HG03460 (cell line): ENCODE measurements around the gene OR56A5.
"Not testable (repeated sequence)": the region's sequence is repeated elsewhere in the genome, so short reads cannot be mapped to it uniquely, and the experiment has no call there.

Experiments
- ATAC-seq: cut with Tn5 transposase; IDR thresholded peaks from one replicate; pipeline ENCODE4 v1.9.1; 2021; ENCODE audit not compliant: unreplicated experiment

Gene OR56A5, protein sequence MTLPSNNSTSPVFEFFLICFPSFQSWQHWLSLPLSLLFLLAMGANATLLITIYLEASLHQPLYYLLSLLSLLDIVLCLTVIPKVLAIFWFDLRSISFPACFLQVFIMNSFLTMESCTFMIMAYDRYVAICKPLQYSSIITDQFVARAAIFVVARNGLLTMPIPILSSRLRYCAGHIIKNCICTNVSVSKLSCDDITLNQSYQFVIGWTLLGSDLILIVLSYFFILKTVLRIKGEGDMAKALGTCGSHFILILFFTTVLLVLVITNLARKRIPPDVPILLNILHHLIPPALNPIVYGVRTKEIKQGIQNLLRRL

DNA sequence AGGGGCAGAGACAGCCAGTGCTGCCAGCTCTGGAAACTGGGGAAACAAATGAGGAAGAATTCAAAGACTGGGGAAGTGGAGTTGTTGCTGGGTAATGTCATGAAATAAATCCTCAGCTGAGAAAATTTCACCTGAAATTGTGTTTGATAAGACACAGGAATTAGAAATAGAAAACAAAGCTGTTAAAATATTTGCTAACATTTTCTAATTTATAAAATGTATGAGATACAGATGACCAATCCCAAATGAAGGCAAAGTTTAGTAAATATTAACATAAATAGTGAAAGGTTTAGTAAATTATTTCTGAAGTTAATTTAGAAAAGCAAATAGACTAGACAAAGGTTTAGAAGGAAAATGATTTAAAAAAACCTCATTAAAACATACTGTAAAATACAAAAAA is at the start of gene OR56A5:
OR56A5 (minus strand) TSS at position 101 of the 400 bp plus-strand sequence; CDS start at position 101, 0 bp downstream.
- ATAC-seq: no peak

DNA sequence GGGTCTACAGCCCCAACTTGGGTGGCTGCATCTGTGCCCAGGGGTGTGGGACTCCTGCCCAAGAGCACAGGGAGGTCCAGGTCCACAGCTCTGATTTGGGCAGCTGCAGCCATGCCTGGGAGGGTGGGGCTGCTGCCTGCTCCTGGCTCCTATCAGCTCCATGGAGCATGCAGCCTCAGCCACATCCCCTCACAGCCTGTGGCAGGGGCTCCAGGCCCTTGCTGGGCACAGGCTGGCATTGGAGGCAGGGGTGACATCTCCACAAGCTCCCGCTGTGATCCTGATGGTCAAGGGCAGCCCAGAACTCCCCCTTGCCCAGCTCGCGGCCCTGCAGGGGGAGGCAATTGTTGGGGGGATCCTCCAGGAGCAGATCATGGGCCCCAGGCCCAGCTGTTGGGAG is 44.7 kb upstream of the OR56A5 start:
- no peak for ATAC-seq

DNA sequence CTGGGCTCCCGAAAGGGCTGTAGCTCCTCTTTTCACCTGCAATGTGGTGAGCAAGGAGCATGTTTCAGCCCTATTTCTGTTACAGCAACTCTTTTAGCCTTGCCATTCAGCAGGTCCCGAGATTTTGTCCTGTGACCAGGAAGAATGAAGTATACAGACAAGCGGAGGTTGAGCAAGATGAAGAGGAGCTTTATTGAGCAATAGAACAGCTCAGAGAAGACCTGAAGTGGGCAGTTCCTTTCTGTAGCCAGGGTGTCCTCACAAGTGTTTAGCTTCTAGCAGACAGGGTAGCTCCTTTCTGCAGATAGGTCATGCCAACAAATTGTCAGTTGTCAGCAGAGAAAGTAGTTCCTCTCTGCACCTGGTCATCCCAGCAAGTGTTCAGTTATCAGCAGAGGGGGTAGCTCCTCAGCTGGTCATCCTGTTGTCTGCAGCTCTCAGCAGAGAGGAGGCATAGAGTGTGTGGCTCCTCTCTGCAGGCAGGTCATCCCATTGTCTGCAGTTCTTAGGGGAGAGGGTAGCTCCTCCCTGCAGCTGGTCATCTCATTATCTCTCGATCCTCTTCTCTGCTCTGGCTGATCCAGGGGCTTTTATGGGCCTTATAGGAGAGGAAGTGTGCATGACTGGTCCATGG is 43.9 kb upstream of the OR56A5 start:
- no peak for ATAC-seq

DNA sequence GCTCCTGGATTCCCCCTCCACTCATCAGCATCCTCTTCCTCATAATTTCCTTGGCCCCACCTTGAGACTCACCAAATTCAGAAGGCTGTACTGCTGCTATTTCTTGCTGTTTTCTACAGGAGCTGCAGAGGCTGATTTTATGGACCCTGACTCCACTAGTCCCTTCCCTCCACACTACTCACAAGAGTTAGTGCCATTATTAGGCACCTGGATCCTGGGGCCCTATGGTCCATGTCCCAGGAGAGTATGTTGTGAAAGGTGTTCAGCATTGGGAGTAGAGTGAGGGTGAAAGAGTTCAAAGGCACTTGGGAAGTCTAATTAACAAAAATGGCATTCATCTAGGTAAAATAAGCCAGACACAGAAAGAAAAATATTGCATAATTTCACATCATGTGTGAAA is 38.6 kb upstream of the OR56A5 start, which contains the start of gene OR56A4:
OR56A4 (minus strand) TSS at position 101 of the 400 bp plus-strand sequence. CDS start 3,954 bp downstream, outside the sequence.
- no peak for ATAC-seq

DNA sequence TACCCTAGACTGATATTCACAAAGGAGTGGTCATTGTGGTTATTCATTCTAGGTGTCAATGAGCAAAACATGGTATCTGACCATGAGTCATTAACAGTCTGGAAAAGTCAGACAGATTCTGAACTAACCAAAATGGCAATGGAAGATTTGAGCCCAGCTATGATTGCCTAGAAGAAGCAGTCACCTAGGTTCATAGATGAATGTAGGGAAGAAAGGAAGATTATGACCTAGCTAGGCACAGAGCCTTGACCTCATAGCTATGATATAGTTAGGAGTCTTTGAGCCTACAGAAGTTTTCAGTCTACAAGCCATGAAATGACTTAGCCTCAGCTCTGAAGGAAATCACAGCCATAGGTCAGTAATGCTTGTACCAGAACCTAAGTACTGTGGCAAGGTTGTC is 38.1 kb upstream of the OR56A5 start:
- no peak for ATAC-seq

DNA sequence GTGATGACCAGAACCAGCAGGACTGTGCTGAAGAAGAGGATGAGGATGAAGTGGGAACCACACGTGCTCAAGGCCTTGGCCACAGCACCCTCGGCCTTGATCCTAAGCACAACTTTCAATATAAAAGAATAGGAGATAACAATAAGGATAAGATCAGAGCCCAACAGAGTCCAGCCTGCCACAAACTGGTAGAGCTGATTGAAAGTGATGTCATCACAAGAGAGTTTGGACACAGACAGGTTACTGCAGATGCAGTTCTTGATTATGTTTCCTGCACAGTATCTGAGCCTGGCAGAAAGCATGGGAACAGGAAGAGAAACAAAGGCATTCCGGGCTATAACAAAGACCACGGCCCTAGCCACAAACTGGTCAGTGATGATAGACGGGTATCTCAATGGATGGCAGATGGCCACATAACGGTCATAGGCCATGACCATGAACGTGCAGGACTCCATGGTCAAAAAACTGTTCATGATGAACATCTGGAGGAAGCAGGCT is 34.0 kb upstream of the OR56A5 start:
- no peak for ATAC-seq

DNA sequence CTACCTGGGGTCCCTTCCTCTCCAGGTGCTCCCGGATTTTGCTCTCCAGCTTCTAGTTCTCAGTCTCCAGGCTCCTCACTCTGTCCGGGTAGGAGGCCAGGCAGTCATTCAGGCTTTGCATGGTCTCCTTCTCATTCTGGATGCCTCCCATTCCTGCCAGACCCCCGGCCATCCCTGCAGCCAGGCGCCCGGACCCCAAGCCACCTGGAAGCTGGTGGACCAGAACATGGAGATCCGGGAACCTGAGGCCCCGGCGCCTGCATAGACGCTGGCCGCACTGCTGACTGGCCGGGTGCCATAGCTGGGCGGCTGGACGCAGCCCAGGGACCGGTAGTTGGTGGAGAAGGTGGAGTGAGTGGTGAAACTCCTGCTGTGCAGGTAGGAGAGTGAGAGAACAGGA is 26.5 kb upstream of the OR56A5 start:
- no peak for ATAC-seq

DNA sequence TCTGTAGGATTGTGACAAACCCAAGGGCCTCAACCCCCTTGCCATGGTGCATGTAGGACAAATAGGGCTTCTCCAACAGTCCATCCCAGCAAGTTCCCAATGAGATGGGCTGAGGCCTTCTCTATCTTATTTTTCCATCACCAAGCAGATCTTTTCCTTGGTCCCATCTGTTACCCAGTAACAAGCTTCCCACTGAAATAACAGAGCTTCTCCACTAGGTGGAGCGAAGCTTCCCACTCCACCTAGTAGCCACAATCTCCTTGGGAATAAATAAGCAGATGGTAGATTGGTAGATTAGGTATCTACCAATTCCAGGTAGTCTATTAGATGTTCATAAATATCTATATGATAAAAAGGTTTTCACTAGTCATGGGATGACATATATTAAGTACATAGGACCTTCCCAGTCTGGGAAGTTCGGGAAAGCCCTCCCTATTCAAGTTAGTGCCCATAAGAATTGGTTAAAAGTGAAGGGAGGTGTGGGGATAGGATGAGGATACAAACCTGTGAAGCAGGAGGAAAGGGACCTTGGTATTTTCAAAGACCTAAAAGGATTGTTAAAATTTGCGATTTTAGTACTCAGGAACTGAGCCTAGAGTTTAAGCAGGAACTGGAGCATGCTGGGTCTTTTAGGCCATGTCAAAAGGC is 24.4 kb upstream of the OR56A5 start:
- ATAC-seq: no peak

DNA sequence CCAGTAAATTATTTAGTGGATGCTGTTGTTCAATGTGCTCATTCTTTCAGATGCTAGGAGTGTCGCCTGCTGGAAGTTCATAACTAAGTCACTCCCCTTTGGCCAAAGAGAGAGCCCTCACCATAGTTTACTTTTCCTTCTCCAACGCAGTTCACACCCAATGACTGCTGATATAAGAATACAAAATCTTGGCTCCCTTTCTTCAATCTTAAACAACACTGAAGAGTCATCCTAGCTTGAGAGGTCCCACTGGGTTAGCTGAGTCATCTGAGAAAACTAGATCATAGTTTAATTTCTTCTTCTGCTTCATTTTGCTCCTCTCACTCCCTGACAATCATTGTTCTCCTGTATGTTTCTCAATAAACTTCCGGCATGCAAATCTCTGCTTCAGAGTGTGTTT is 23.9 kb upstream of the OR56A5 start:
- ATAC-seq: no peak

DNA sequence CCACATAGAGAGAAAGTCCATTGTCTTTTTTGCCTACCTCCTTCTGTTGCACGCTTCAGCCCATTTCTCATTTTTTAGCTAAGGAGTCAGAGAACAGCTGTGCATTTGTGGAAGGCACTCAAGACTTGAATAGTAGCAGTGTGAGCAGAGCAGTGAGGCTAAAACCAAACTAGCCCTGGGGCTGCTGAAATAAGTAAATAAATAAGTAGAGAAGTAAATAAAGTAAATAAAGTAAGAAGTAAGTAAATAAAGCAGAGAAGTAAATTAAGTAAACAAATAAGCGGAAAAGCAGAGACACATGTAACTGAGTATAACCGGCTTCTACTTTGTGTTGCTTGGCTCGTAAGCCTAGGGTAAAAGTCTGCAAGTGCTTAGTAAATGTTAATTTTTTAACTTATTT is 20.9 kb upstream of the OR56A5 start:
- no peak for ATAC-seq

DNA sequence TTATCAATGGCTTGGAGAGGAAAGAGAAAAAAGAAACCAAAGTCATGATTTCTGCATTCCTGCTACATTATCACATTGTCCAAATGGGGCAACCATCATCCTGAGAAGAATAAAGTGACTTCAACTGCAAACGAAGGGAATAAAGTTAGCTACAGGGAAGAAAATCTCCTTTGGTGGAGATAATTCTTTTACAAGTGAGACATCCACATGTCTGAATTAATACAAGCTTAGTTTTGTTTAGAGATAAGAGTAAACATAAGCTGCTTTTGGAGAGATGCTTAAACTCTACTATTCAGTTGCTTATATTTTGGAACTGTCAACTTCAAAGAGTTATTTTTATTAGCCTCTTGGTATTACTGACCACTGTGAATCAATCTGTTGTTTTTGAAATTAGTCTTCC is 18.6 kb upstream of the OR56A5 start, which contains the start of gene OR52L1:
OR52L1 (minus strand) TSS at position 101 of the 400 bp plus-strand sequence; CDS start at position 46, 55 bp downstream.
- ATAC-seq: no peak

DNA sequence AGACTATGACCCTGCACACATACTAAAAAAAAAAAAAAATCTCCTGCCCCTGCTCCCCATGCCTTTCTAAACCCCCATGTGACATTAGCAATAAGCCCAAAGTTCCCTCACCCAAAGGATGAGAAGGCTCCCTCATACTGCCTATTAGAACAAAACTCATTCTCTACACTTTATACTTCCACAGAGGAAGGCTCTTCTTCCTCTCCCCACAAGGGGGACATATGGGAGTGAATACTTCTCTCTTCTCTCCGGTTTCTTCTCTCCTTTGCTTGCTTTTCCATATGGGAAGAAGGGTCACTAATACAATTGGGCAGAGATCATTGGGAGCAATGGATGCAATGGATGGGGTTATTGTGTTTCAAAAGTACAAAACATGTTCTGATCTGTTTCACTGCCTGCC is 15.1 kb upstream of the OR56A5 start:
- no peak for ATAC-seq

DNA sequence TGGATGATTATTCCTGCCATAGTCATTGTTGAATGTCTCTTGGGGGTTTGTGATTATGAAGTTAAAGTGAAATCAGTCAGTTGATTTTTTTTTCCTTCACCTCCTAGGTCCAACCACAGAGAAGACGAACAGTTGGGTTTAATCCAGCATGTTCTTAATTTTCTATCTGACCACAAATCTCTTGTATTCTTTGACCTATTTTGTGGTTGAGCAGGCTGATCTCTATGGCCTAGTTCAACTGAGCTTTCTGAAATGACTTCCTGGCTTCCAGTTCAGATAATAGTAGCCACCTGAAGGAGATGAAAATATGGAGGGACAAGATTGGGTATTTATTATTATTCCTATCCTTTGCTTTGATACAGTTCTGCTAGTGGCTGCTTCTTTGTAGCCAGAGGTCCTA is 5.2 kb upstream of the OR56A5 start:
- ATAC-seq: no peak

DNA sequence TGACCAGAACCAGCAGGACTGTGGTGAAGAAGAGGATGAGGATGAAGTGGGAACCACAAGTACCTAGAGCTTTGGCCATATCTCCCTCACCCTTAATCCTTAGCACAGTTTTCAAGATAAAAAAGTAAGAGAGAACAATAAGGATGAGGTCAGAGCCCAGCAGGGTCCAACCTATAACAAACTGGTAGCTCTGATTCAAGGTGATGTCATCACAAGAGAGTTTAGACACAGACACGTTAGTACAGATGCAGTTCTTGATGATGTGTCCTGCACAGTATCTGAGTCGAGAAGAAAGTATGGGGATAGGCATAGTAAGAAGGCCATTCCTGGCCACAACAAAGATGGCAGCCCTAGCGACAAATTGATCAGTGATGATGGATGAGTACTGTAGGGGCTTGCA is 586 bp downstream of the OR56A5 start:
- no peak for ATAC-seq

DNA sequence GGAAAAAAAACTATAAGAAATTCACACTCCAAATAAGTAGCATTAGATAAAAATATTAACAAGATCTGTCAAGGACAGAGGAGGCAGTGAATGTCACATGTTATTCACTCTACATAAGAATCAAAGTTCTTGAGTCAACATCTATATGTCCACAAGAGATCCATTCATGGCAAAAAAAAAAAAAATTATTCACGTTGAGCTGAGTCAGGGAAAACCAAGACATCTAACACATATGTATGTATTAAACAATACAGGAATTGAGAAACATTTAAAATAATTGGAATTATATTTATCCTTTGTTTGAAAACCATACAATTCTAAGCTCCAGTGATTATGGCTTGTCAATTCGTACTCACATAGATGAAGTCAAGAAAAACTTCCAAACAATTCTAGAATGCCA is 1.3 kb downstream of the OR56A5 start:
- ATAC-seq: no peak

DNA sequence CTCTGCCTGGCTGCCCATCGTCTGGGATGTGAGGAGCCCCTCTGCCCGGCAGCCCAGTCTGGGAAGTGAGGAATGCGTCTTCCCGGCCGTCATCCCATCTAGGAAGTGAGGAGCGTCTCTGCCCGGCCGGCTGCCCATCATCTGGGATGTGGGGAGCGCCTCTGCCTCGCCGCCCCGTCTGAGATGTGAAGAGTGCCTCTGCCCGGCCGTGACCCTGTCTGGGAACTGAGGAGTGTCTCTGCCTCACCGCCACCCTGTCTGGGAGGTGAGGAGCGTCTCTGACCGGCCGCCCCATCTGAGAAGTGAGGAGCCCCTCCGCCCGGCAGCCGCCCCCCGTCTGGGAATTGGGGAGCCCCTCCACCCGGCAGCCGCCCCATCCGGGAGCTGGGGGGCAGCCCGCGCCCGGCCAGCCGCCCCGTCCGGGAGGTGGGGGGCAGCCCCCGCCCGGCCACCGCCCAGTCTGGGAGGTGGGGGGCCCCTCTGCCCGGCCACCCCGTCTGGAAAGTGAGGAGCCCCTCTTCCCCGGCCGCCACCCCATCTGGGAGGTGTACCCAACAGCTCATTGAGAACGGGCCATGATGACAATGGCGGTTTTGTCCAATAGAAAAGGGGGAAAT is 7.5 kb downstream of the OR56A5 start:
- ATAC-seq: not testable (repeated sequence)

DNA sequence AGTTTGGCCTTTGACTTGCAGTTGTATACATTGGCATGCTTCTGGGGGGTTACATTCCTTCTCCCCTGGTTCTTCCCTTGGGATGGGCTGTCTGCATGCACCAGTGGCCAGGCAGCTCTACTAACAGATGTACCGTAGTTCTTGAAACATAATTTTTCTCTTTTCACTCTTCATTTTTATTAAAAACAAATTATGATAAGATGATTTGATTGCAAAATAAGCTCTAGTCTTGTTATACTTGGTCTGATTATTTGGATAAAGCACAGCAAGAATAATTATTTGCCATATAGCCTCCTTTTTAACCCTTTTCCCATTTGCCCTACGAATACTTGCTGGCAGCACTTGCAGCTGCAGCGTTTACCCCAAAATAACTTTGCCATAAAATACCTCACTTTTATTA is 12.7 kb downstream of the OR56A5 start:
- ATAC-seq: no peak

DNA sequence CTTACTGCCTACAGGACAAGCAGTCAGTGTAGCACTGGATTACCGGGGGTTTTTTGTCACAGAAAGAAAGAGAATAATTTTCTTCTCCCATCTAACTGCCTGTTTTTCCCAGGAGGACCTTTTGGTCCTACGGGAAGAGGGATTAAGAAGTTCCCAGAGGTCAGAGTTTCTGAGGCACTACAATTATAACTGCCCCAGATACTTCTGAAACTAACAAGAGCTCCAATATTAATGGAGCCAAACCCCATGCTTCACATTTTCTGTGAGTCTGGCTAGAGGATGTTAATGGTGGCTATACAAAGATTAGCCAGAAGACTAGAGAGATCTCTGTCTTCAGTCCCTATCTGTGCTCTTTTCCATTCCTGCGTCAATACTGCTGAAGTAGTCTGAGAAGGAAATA is 26.3 kb downstream of the OR56A5 start, which contains the start of gene OR56A3:
OR56A3 (plus strand) TSS at position 301 of the 400 bp plus-strand sequence. CDS start 5,096 bp downstream, outside the sequence.
- no peak for ATAC-seq

DNA sequence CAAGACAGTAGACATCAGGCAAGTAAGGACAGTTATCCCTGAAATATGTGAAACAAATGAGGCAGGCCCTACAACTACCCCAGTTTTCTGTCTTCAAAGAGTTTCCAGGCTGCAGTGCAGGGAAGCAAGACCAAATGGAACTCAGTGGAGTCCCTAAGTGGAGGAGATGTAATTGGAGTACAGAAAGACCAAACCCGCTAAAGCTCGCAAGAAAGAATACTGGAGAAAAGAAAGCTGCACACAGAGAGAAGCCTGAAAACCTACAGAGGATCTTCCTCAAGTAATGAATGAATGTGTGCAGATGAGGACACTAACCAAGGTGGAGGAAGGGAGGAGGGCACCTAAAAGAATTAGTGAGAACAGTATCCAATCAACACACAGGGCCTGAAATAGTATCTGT is 27.5 kb downstream of the OR56A5 start:
- no peak for ATAC-seq

DNA sequence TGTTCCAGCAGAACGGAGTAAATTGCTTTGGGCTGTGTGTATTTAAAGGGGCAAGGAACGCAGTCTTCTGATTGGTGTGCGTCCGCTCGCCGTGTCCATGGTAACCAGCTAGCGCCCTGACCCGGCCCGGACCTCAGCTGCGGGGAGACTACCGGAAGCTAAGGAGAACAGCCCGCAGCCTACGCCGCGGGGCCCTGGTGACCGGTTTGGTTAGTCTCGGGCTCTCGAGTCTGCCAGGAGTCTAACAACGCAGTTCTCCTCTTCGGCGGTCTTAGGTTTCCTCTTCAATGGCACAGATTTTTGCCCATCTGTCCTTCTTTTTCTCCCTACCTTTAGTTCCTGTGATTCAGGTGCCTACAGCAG is 29.7 kb downstream of the OR56A5 start:
- no peak for ATAC-seq

DNA sequence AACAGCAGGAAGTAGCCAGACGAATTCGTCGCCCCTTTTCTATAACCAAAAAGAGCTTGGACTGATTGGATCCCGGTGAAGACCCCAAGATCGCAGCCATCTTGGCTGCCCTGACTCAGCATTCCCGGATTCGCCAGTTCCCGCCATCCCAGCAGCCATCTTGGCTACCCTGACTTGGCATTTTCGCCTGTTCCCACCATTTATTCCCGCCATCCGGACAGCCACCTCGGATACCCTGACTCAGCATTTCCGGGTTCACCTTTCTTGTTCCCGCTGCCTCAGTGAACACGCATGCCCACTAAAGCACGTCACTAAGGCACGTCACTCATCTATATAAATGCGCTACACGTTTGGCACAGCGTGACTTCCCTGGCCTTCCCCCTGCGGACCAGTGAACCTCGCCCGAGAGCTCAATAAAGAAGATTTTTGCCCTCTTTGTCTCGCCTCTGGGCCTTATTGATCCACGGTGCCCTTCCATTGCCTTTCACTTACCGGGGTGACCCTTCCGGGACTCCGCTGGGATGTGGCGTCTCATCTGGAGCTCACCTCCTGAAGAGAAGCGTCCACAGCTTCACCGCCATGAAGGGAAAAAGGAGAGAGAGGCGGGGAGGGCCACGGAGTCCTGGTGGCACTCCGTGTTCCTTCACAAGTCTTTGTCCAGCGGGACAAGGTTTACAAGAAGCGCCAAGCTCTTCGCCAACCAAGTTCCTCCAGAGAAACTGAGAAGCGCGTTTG is 30.3 kb downstream of the OR56A5 start:
- ATAC-seq: no peak
